K562 (cell line): ENCODE data around the gene HSDL1. TPM values are rescaled to one million over a fixed set of nuclear protein-coding genes. Genes with fewer than 3 reads are reported as not detected.

Experiments used
- ATAC-seq: fragments of 200-7000 bp; cut with Tn5 transposase; 3 replicates; pipeline ENCODE4 v1.9.1; 2020; ENCODE audit warnings: moderate library complexity
- BruUV-seq: library from RNA; stranded (reverse); fragments of 400-500 nt; replicated peaks from 2 replicates; lab custom pipeline; 2021; lab: Mats Ljungman, UMichigan
- CTCF ChIA-PET: fragments of 300-600 bp; formaldehyde crosslinking; extraction: SDS; loops from one replicate; lab custom pipeline; 2021; ENCODE audit warnings: low intra/inter-chr PET ratio; lab: Yijun Ruan, JAX
- POLR2A ChIA-PET: fragments of 300-600, 350-650 bp; sonication (Branson Sonifier 250); formaldehyde crosslinking; extraction: SDS; loops from one replicate; lab custom pipeline; 2021; ENCODE audit warnings: antibody characterized with exemption, inconsistent platforms; lab: Yijun Ruan, JAX
- DNase-seq, 4 experiments: peaks; one replicate each; pipeline versions ENCODE4 v3.0.0 to v3.0.0-alpha.2; 2011 to 2018; ENCODE audit warnings: low spot score in 3 of 4, mixed read lengths in 3 of 4; ENCODE audit errors: extremely low read depth in 1 of 4
- FAIRE-seq: peaks from 2 replicates; lab custom pipeline; 2011; peaks lifted over from hg19 to GRCh38; lab: Jason Lieb, UNC
- H2AFZ ChIP-seq: 2 replicates; pipeline ENCODE4 v1.6.0; 2011; ENCODE audit warnings: low read depth, low read length, control low read depth, inconsistent platforms
- H3K27ac ChIP-seq: fragments of 200-600 bp; 3 replicates; pipeline ENCODE4 v1.8.0; 2011; ENCODE audit warnings: low read depth, mild to moderate bottlenecking, control low read depth, inconsistent platforms, low read length, moderate library complexity, mixed read lengths; ENCODE audit errors: extremely low read depth
- H3K27me3 ChIP-seq, 2 experiments: fragments of 300-600 bp in 1 of 2; 2 replicates in 1 of 2; 3 replicates in 1 of 2; pipeline versions ENCODE4 v1.6.0 to v1.8.0; 2011; ENCODE audit warnings: inconsistent platforms in 2 of 2, low read length in 2 of 2, mild to moderate bottlenecking in 1 of 2, mixed read lengths in 1 of 2, moderate library complexity in 1 of 2; ENCODE audit not compliant: control insufficient read depth in 2 of 2, insufficient read depth in 2 of 2
- H3K36me3 ChIP-seq: fragments of 300-600 bp; 3 replicates; pipeline ENCODE4 v1.8.0; 2011; ENCODE audit warnings: mild to moderate bottlenecking, low read length, inconsistent platforms; ENCODE audit not compliant: control insufficient read depth, insufficient read depth
- H3K4me1 ChIP-seq, 2 experiments: fragments of 200-600 bp in 1 of 2; replicated peaks in 1 of 2; 2 replicates in 1 of 2; 3 replicates in 1 of 2; pipeline versions ENCODE4 v1.5.1 to v1.8.0; 2011; ENCODE audit warnings: inconsistent platforms in 2 of 2, low read length in 2 of 2, mild to moderate bottlenecking in 1 of 2, mixed read lengths in 1 of 2, moderate library complexity in 1 of 2; ENCODE audit not compliant: control insufficient read depth in 2 of 2, insufficient read depth in 2 of 2
- H3K4me2 ChIP-seq: 2 replicates; pipeline ENCODE4 v1.6.1; 2011; ENCODE audit warnings: low read length, control low read depth, inconsistent platforms, mixed read lengths; ENCODE audit not compliant: insufficient read depth
- H3K4me3 ChIP-seq: fragments of 200-600 bp; sonication (generic), shearing (Covaris generic); 2 replicates; pipeline ENCODE4 v1.5.1; 2016; ENCODE audit warnings: control low read depth, inconsistent platforms
- H3K79me2 ChIP-seq: fragments of 200-600 bp; 3 replicates; pipeline ENCODE4 v1.8.0; 2011; ENCODE audit warnings: low read length, inconsistent platforms; ENCODE audit not compliant: control insufficient read depth, insufficient read depth
- H3K9ac ChIP-seq, 2 experiments: 2 replicates each; pipeline versions ENCODE4 v1.6.0 to v1.6.1; 2011; ENCODE audit warnings: low read depth in 2 of 2, low read length in 2 of 2, control low read depth in 1 of 2, inconsistent platforms in 1 of 2, mild to moderate bottlenecking in 1 of 2, mixed read lengths in 1 of 2; ENCODE audit not compliant: insufficient read depth in 1 of 2
- H3K9me1 ChIP-seq: one replicate; pipeline ENCODE4 v1.6.0; 2011; ENCODE audit warnings: inconsistent platforms, mild to moderate bottlenecking, low read length, moderate library complexity; ENCODE audit not compliant: control insufficient read depth, insufficient read depth
- H3K9me3 ChIP-seq: replicated peaks from 2 replicates; pipeline ENCODE4 v1.5.1; 2011; ENCODE audit warnings: low read depth, low read length, inconsistent platforms; ENCODE audit not compliant: control insufficient read depth, insufficient read depth
- H4K20me1 ChIP-seq: replicated peaks from 2 replicates; pipeline ENCODE4 v1.6.1; 2011; ENCODE audit warnings: low read length, inconsistent platforms, mixed read lengths; ENCODE audit not compliant: control insufficient read depth, insufficient read depth
- BRF1 ChIP-seq: IDR thresholded peaks from 3 replicates; pipeline ENCODE4 v1.6.1; 2011; ENCODE audit warnings: borderline replicate concordance, mild to moderate bottlenecking; ENCODE audit not compliant: insufficient read length; ENCODE audit errors: extremely low read depth
- CHD4 ChIP-seq: fragments of 200-600 bp; sonication (generic); IDR thresholded peaks from 3 replicates; pipeline ENCODE4 v1.6.1; 2012; ENCODE audit warnings: low read depth, mild to moderate bottlenecking, mixed read lengths, low read length, inconsistent platforms; ENCODE audit not compliant: insufficient read depth, insufficient replicate concordance, poor library complexity, severe bottlenecking
- GTF2E2 ChIP-seq: fragments of 200-800 bp; sonication (Bioruptor generic); IDR thresholded peaks from 2 replicates; pipeline ENCODE4 v1.6.1; 2016; ENCODE audit warnings: missing genetic modification characterization, missing compliant biosample characterization
- KLF16 ChIP-seq: IDR thresholded peaks from 2 replicates; pipeline ENCODE4 v1.6.1; 2016; ENCODE audit warnings: antibody characterized with exemption
- MTA3 ChIP-seq: fragments of 450-650 bp; formaldehyde crosslinking; IDR thresholded peaks from 2 replicates; pipeline ENCODE4 v1.6.1; 2017; ENCODE audit warnings: mild to moderate bottlenecking, borderline replicate concordance
- SMAD3 ChIP-seq: fragments of 450-650 bp; formaldehyde crosslinking; conservative IDR thresholded peaks from 2 replicates; pipeline ENCODE4 v1.4.0; 2020; ENCODE audit warnings: mild to moderate bottlenecking
- SNRNP70 ChIP-seq: fragments of 200-400 bp; formaldehyde crosslinking; optimal IDR thresholded peaks from 2 replicates; pipeline ENCODE3; 2017; ENCODE audit warnings: low read depth, low read length
- WGBS: fragments of 100-300 bp; shearing (Covaris generic); methylation state at CpG from one replicate; pipeline ENCODE4 v1.1.6; 2016; ENCODE audit warnings: low coverage, mixed read lengths; ENCODE audit not compliant: insufficient coverage; ENCODE audit errors: missing lambda C conversion rate; 5-methylcytosine and 5-hydroxymethylcytosine counted together
- in situ Hi-C: fragments of 300-500 bp; cut with MboI; formaldehyde crosslinking; loops from 4 replicates; pipeline ENCODE4 v1.15.0; 2018; ENCODE audit warnings: inconsistent platforms, mixed read lengths
- intact Hi-C: fragments of 100-400 bp; cut with micrococcal nuclease; formaldehyde crosslinking; loops from 2 replicates; pipeline ENCODE4 v1.14.2; 2022
- polyA plus RNA-seq, 8 experiments: library from polyadenylated mRNA; depleted of rRNA in 4 of 8; stranded (reverse) in 5 of 8; unstranded in 3 of 8; fragments of >200 nt; fragmentation: Nextera tagmentation in 2 of 8; fragmentation: Illumina TruSeq in 1 of 8; extraction: Ambion mirVana in 2 of 8; extraction: Trizol in 1 of 8; gene quantifications; 2 replicates each; pipeline versions ENCODE4 v1.2.1 to v1.2.3, GENCODE V29; 2011 to 2014; ENCODE audit warnings: inconsistent platforms in 1 of 8, missing spikeins in 1 of 8
- total RNA-seq, 7 experiments: library from RNA; depleted of rRNA in 6 of 7; stranded (reverse); fragments of >200 nt in 6 of 7; fragmentation: Illumina TruSeq in 2 of 7; extraction: Trizol in 2 of 7; gene quantifications; 2 replicates each; pipeline versions ENCODE4 v1.2.1 to v1.2.3, GENCODE V29; 2011 to 2021; ENCODE audit warnings: low replicate concordance in 1 of 7
- TF ChIP-seq, protein P1 (sequence below): sonication (generic); formaldehyde crosslinking; IDR thresholded peaks from 2 replicates; pipeline ENCODE4 v1.8.0; 2022; ENCODE audit warnings: mild to moderate bottlenecking, low read depth, missing genetic modification reagents
- TF ChIP-seq, protein P2 (sequence below), 2 experiments: fragments of 450-650 bp; IDR thresholded peaks; 2 replicates each; pipeline ENCODE4 v1.6.1; 2016; ENCODE audit warnings: mild to moderate bottlenecking in 2 of 2, borderline replicate concordance in 1 of 2, low read depth in 1 of 2, moderate library complexity in 1 of 2
- TF ChIP-seq, protein P3 (sequence below): sonication (generic); formaldehyde crosslinking; IDR thresholded peaks from 2 replicates; pipeline ENCODE4 v1.8.1; 2022; ENCODE audit warnings: missing genetic modification reagents

HSDL1 gene
- total and polyA plus RNA-seq, 9 of the 15 experiments (the other 6 are each of a cell fraction or from before 2014, with no cell fraction given): 14.8 to 41.2 (median 27.7) TPM

DNA sequence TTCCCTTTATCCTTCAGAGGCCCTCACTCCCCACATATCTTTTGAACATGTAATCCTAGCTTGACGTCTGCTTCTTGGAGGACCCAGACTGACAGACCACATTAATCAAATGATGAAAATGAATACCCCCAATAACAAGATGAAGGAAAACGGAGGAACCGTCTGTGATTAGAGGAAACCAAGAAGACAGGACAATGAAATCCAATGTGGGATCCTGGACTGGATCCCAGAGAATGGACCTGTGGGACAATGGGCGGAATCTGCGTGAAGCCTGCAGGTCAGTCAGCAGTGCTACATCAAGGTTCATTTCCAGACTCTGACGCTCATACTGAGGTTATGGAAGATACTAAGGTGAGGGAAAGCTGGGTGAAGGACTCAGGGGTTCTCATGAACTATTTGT lies 64.2 kb downstream of the HSDL1 start:
- in situ Hi-C loops: loop anchor here (5.0 kb wide), 1 partner anchor 86 kb away; no protein-coding TSS in a partner anchor
- TF ChIP-seq KLF16 (no peak), GTF2E2 (tag) (no peak), MTA3 (no peak), SMAD3 (CRISPR knock-in tag) (no peak), SNRNP70 (no peak), BRF1 (no peak), CHD4 (no peak)
- TF ChIP-seq, protein P1, sequence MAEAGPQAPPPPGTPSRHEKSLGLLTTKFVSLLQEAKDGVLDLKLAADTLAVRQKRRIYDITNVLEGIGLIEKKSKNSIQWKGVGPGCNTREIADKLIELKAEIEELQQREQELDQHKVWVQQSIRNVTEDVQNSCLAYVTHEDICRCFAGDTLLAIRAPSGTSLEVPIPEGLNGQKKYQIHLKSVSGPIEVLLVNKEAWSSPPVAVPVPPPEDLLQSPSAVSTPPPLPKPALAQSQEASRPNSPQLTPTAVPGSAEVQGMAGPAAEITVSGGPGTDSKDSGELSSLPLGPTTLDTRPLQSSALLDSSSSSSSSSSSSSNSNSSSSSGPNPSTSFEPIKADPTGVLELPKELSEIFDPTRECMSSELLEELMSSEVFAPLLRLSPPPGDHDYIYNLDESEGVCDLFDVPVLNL (CRISPR knock-in tag): no peak
- TF ChIP-seq, protein P2, sequence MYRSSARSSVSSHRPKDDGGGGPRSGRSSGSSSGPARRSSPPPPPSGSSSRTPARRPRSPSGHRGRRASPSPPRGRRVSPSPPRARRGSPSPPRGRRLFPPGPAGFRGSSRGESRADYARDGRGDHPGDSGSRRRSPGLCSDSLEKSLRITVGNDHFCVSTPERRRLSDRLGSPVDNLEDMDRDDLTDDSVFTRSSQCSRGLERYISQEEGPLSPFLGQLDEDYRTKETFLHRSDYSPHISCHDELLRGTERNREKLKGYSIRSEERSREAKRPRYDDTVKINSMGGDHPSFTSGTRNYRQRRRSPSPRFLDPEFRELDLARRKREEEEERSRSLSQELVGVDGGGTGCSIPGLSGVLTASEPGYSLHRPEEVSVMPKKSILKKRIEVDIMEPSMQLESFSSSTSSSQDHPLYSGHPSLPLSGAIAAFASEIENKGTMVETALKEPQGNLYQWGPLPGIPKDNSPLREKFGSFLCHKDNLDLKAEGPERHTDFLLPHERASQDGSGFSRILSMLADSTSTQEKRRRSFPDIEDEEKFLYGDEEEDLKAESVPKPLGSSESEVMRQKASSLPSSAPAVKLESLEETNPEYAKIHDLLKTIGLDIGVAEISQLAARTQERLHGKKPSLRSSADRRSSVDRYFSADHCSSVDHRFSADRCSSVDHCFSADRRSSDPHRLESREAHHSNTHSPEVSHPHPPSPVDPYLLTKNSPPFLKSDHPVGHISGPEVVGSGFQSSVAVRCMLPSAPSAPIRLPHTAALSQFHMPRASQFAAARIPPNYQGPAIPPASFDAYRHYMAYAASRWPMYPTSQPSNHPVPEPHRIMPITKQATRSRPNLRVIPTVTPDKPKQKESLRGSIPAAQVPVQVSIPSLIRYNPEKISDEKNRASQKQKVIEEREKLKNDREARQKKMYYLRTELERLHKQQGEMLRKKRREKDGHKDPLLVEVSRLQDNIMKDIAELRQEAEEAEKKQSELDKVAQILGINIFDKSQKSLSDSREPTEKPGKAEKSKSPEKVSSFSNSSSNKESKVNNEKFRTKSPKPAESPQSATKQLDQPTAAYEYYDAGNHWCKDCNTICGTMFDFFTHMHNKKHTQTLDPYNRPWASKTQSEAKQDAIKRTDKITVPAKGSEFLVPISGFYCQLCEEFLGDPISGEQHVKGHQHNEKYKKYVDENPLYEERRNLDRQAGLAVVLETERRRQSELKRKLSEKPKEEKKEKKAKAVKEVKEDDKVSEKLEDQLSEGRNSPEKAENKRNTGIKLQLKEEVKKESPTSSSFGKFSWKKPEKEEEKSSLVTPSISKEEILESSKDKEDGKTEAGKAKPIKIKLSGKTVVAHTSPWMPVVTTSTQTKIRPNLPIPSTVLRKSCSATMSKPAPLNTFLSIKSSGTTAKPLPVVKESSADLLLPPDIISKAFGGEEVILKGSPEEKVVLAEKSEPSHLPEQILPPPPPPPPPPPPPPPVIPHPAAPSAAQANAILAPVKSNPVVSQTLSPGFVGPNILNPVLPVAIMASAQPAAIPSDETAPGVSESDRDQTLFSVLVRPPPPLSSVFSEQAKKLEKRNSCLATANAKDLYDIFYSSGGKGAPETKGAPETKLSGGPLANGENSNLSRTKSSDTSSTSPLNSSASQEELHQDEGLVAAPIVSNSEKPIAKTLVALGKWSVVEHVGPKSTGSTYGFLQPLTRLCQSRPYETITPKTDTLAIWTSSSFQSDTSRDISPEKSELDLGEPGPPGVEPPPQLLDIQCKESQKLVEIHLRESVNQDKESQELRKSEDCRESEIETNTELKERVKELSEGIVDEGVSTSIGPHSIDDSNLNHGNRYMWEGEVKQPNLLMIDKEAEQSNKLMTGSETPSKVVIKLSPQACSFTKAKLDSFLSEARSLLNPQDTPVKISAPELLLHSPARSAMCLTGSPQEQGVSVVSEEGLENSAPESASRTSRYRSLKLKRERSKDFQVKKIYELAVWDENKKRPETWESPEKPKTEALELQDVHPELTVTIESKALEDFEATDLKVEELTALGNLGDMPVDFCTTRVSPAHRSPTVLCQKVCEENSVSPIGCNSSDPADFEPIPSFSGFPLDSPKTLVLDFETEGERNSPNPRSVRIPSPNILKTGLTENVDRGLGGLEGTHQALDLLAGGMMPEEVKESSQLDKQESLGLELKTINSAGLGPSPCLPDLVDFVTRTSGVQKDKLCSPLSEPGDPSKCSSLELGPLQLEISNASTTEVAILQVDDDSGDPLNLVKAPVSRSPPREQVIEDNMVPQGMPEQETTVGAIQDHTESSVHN (IDR thresholded peaks at IDR 0.05; ENCODE audit: borderline replicate concordance in 1 of 2, low read depth in 1 of 2): no peak
- TF ChIP-seq, protein P3, sequence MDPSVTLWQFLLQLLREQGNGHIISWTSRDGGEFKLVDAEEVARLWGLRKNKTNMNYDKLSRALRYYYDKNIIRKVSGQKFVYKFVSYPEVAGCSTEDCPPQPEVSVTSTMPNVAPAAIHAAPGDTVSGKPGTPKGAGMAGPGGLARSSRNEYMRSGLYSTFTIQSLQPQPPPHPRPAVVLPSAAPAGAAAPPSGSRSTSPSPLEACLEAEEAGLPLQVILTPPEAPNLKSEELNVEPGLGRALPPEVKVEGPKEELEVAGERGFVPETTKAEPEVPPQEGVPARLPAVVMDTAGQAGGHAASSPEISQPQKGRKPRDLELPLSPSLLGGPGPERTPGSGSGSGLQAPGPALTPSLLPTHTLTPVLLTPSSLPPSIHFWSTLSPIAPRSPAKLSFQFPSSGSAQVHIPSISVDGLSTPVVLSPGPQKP (CRISPR knock-in tag): no peak

More for the DNA sequence above, 64.2 kb downstream of the HSDL1 start:
- no TSS peak for BruUV-seq
- Histone ChIP-seq H3K36me3 (peaks cover 80% of the 10 kb centered on the region), H3K4me3 (no peak overlapping the region), H3K27me3 (no peaks in the 10 kb centered on the region), H3K27ac (no peak overlapping the region), H4K20me1 (no peaks in the 10 kb centered on the region), H3K4me2 (no peak overlapping the region), H3K4me1 (no peaks in the 10 kb centered on the region), H3K9ac (no peak overlapping the region), H3K9me1 (no peaks in the 10 kb centered on the region), H2AFZ (no peak overlapping the region), H3K79me2 (no peaks in the 10 kb centered on the region), H3K9me3 (no peaks in the 10 kb centered on the region)
- ATAC-seq (no peak), DNase-seq (no peak), FAIRE-seq (no peak)
- intact Hi-C loops: loop anchor here (10.0 kb wide), 1 partner anchor 404 kb away; no protein-coding TSS in a partner anchor
- CTCF ChIA-PET: no interaction called here
- POLR2A ChIA-PET: interaction anchor here (0.8 to 1.2 kb wide), 3 partner anchors 10 to 51 kb away, joined by 3 to 4 read pairs (median 3); no protein-coding TSS in a partner anchor
- 86% methylated on average over 6 of the region's 6 CpGs for WGBS
